Osteoblast (primary cell): ENCODE data around the gene IFNGR1. TPM values are rescaled to one million over a fixed set of nuclear protein-coding genes. Genes with fewer than 3 reads are reported as not detected.

Experiments used
- DNase-seq: peaks from one replicate; pipeline ENCODE4 v3.0.0; 2011; ENCODE audit warnings: low spot score, mixed read lengths; ENCODE audit not compliant: insufficient read length; ENCODE audit errors: missing footprints
- H2AFZ ChIP-seq: 2 replicates; pipeline ENCODE4 v1.6.0; 2011; ENCODE audit warnings: mild to moderate bottlenecking, low read length
- H3K27ac ChIP-seq: 2 replicates; pipeline ENCODE4 v1.5.1; 2011; ENCODE audit warnings: mild to moderate bottlenecking, low read depth, low read length, moderate library complexity
- H3K27me3 ChIP-seq: 2 replicates; pipeline ENCODE4 v1.6.0; 2012; ENCODE audit warnings: mild to moderate bottlenecking, control low read depth, inconsistent platforms, low read length, moderate library complexity; ENCODE audit not compliant: insufficient read depth
- H3K36me3 ChIP-seq: 2 replicates; pipeline ENCODE4 v1.5.1; 2011; ENCODE audit warnings: mild to moderate bottlenecking, low read length, control low read depth, moderate library complexity; ENCODE audit not compliant: insufficient read depth
- H3K4me1 ChIP-seq: 2 replicates; pipeline ENCODE4 v1.5.1; 2011; ENCODE audit warnings: mild to moderate bottlenecking, low read length, control low read depth, moderate library complexity; ENCODE audit not compliant: insufficient read depth
- H3K4me2 ChIP-seq: 2 replicates; pipeline ENCODE4 v1.6.0; 2011; ENCODE audit warnings: mild to moderate bottlenecking, low read length; ENCODE audit not compliant: insufficient read depth
- H3K4me3 ChIP-seq: fragments of 200-600 bp; sonication (generic); 3 replicates; pipeline ENCODE4 v1.5.1; 2012; ENCODE audit warnings: mild to moderate bottlenecking, low read length, inconsistent platforms; ENCODE audit not compliant: insufficient read depth
- H3K79me2 ChIP-seq: 2 replicates; pipeline ENCODE4 v1.6.0; 2012; ENCODE audit warnings: mild to moderate bottlenecking, low read length, control low read depth, inconsistent platforms; ENCODE audit not compliant: insufficient read depth
- H3K9me3 ChIP-seq: 2 replicates; pipeline ENCODE4 v1.5.1; 2011; ENCODE audit warnings: low read depth, low read length, control low read depth
- H4K20me1 ChIP-seq: 2 replicates; pipeline ENCODE4 v1.6.0; 2012; ENCODE audit warnings: mild to moderate bottlenecking, low read length, control low read depth; ENCODE audit not compliant: insufficient read depth
- CTCF ChIP-seq: IDR thresholded peaks from 2 replicates; pipeline ENCODE4 v1.5.1; 2011; ENCODE audit warnings: mild to moderate bottlenecking, low read depth, low read length, moderate library complexity; ENCODE audit errors: extremely low read depth
- total RNA-seq: library from RNA; depleted of rRNA; stranded (reverse); fragments of >200 nt; gene quantifications from 2 replicates; pipeline ENCODE4 v1.2.3, GENCODE V29; 2012

The IFNGR1 gene
- total RNA-seq, 1 donor, result 62.6 TPM

GRCh38 chr6:137163732-137164318 lies 55.4 kb downstream of the IFNGR1 start:
- Histone ChIP-seq H3K27ac (no peak overlapping the region), H3K4me1 (peaks cover 11% of the 10 kb centered on the region), H3K4me3 (no peak overlapping the region), H3K9me3 (peaks cover 4% of the 10 kb centered on the region), H3K4me2 (no peak overlapping the region), H3K79me2 (no peaks in the 10 kb centered on the region), H3K36me3 (no peaks in the 10 kb centered on the region), H3K27me3 (peaks cover 4% of the 10 kb centered on the region), H2AFZ (no peak overlapping the region), H4K20me1 (no peaks in the 10 kb centered on the region)
- no peak for DNase-seq
- no peak for TF ChIP-seq CTCF

GRCh38 chr6:137162692-137163306 lies 56.4 kb downstream of the IFNGR1 start:
- TF ChIP-seq CTCF, result no peak
- no peak overlapping the region for H2AFZ ChIP-seq
- no peaks in the 10 kb centered on the region for H3K79me2 ChIP-seq
- H3K9me3 ChIP-seq, result peaks cover 4% of the 10 kb centered on the region
- H3K4me3 ChIP-seq, result no peak overlapping the region
- no peak overlapping the region for H3K4me2 ChIP-seq
- H4K20me1 ChIP-seq, result no peaks in the 10 kb centered on the region
- peaks cover 11% of the 10 kb centered on the region for H3K4me1 ChIP-seq
- no peak for DNase-seq
- peaks cover 7% of the 10 kb centered on the region for H3K27me3 ChIP-seq
- H3K27ac ChIP-seq, result no peak overlapping the region
- H3K36me3 ChIP-seq, result no peaks in the 10 kb centered on the region

- H3K27me3 ChIP-seq, result peaks cover 7% of the 10 kb centered on the region
- DNase-seq, result no peak
- no peak overlapping the region for H3K27ac ChIP-seq
- no peaks in the 10 kb centered on the region for H3K79me2 ChIP-seq
- H3K9me3 ChIP-seq, result peaks cover 4% of the 10 kb centered on the region
- H3K4me1 ChIP-seq, result peaks cover 11% of the 10 kb centered on the region
- no peaks in the 10 kb centered on the region for H3K36me3 ChIP-seq
- no peak overlapping the region for H3K4me2 ChIP-seq
- no peak overlapping the region for H2AFZ ChIP-seq
- H3K4me3 ChIP-seq, result no peak overlapping the region
- no peak for TF ChIP-seq CTCF
- H4K20me1 ChIP-seq, result no peaks in the 10 kb centered on the region
Observed at GRCh38 chr6:137161949-137162348, 57.2 kb downstream of the IFNGR1 start.

- no peak overlapping the region for H3K4me3 ChIP-seq
- TF ChIP-seq CTCF, result no peak
- H3K4me1 ChIP-seq, result peaks cover 15% of the 10 kb centered on the region
- peaks cover 4% of the 10 kb centered on the region for H3K9me3 ChIP-seq
- no peak overlapping the region for H2AFZ ChIP-seq
- H3K4me2 ChIP-seq, result no peak overlapping the region
- DNase-seq, result peak; percentile 42
- peaks cover 7% of the 10 kb centered on the region for H3K27me3 ChIP-seq
- no peak overlapping the region for H3K27ac ChIP-seq
- H3K36me3 ChIP-seq, result no peaks in the 10 kb centered on the region
- no peaks in the 10 kb centered on the region for H3K79me2 ChIP-seq
- no peaks in the 10 kb centered on the region for H4K20me1 ChIP-seq
Observed at GRCh38 chr6:137160763-137161162, 58.4 kb downstream of the IFNGR1 start.
